Activated CD8-positive, alpha-beta T cell treated with anti-CD3 and anti-CD28 coated beads, Interleukin-2, amount 10 ng/mL, durations not matched to agents 7 days and 5 days (primary cell): ENCODE data around the gene HACD3. TPM values are rescaled to one million over a fixed set of nuclear protein-coding genes. Genes with fewer than 3 reads are reported as not detected.
"Not testable (repeated sequence)": the region's sequence is repeated elsewhere in the genome, so short reads cannot be mapped to it uniquely, and the experiment has no call there.

Experiments used
- ATAC-seq: fragments of 150-1000 bp; cut with Tn5 transposase; one replicate; pipeline ENCODE4 v1.10.0; 2021; ENCODE audit warnings: moderate library complexity
- CTCF ChIA-PET: fragments of 350-600 bp; sonication (Branson Sonifier 250); formaldehyde crosslinking; loops from one replicate; lab custom pipeline; 2021; ENCODE audit warnings: antibody characterized with exemption; lab: Charles Lee
- POLR2A ChIA-PET: fragments of 350-600 bp; sonication (Branson Sonifier 250); formaldehyde crosslinking; loops from one replicate; lab custom pipeline; 2021; ENCODE audit warnings: antibody characterized with exemption; lab: Charles Lee
- DNase-seq: peaks from one replicate; pipeline ENCODE4 v3.0.0-alpha.2; 2020
- H3K27ac Mint-ChIP-seq: one replicate; pipeline ENCODE4 v1.8.0; 2021; ENCODE audit warnings: mild to moderate bottlenecking, mixed read lengths
- H3K27me3 Mint-ChIP-seq: one replicate; pipeline ENCODE4 v1.8.0; 2021; ENCODE audit warnings: low read depth, mixed read lengths
- H3K36me3 Mint-ChIP-seq: one replicate; pipeline ENCODE4 v1.8.0; 2021; ENCODE audit warnings: low read depth, mixed read lengths
- H3K4me1 Mint-ChIP-seq: one replicate; pipeline ENCODE4 v1.8.0; 2021; ENCODE audit warnings: low read depth, mixed read lengths
- H3K4me3 Mint-ChIP-seq: one replicate; pipeline ENCODE4 v1.8.0; 2021; ENCODE audit warnings: mild to moderate bottlenecking, mixed read lengths
- H3K9me3 Mint-ChIP-seq: one replicate; pipeline ENCODE4 v1.8.0; 2022; ENCODE audit warnings: mixed read lengths; ENCODE audit not compliant: insufficient read depth
- total RNA-seq, 2 experiments: library from RNA; stranded (reverse); gene quantifications; one replicate each; pipeline ENCODE4 v1.2.3, GENCODE V29; 2021

The HACD3 gene
- total RNA-seq, 2 experiments from 2014 or later, result 34.8 to 36.5 TPM

DNA sequence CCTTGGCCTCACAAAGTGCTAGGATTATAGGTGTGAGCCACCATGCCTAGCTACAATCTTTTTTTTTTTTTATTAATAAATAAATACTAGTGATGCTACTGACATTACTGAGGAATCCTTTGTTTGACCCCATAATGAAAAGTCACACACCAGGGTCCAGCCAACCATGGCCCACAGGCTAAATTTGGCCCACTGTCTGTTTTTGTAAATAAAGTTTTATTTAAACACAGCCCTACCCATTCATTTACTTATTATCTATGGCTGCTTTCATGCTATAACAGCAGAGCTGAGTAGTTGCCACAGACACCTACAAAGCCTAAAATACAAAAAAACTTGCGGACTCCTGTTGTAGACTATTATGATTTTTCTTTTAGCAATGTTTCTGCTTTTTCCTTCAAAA lies 73.3 kb downstream of the HACD3 start:
- Mint-ChIP-seq H3K27ac (no peak overlapping the region), H3K9me3 (no peaks in the 10 kb centered on the region), H3K27me3 (no peaks in the 10 kb centered on the region), H3K4me3 (no peak overlapping the region), H3K36me3 (peaks cover 19% of the 10 kb centered on the region), H3K4me1 (peaks cover 9% of the 10 kb centered on the region)
- DNase-seq (no peak), ATAC-seq (no peak)
- ChIA-PET CTCF (interaction anchor here (1.4 kb wide), 1 partner anchor 97 kb away, joined by 3 read pairs; no protein-coding TSS in a partner anchor), POLR2A (no interaction called here)

DNA sequence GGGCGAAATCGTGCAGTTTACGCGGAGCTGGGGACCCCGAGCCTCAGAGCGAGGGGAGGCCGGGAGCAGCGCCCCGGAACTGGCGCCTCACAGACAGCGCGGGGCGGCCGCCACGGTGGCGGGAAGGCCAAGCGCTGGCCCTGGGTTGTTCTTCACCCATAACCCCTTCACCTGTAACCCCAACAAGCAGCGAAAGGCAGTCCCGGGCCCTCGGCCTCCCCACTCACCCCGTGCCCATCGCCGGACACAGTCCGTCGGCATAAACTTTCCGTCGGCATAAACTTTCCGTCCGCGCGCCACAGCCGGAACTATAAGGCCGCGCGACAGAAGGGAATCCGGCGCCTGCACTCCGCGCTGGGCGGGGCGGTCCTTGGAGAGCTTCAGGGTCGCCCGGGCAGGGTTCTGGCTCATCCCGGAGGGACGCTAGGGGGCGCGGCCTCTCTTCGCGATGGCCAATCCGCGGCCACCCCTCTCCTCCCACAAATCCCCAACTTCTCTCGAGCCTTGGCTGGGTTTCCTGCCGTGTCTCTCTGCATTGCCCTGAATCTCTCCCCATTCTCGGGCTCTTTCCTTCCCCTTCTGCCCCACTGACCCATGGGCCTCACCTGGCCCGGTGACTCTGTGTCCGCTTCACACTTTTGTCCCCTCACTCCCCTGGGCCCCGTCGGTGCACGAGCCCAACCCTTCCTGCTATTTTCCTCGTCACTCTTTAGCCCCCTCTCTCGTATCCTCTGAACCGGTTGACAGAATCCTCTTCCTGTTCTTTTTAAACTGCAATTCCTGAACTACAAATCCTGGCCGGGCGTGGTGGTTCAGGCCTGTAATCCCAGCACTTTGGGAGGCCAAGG lies 80.8 kb downstream of the HACD3 start, which contains the start of gene INTS14:
Gene INTS14, minus strand, starts transcription at position 261 of the 848 bp plus-strand sequence. CDS start 3,751 bp downstream, outside the sequence.
- H3K9me3 Mint-ChIP-seq, result no peaks in the 10 kb centered on the region
- H3K36me3 Mint-ChIP-seq, result peaks cover 6% of the 10 kb centered on the region
- no peaks in the 10 kb centered on the region for H3K27me3 Mint-ChIP-seq
- H3K27ac Mint-ChIP-seq, result peak within 1 kb of the TSS; percentile 94
- ATAC-seq, result peak; percentile 99
- DNase-seq, result peak; percentile 94
- peaks cover 36% of the 10 kb centered on the region for H3K4me1 Mint-ChIP-seq
- ChIA-PET POLR2A (interaction anchor here (0.6 to 1.9 kb wide), 14 partner anchors 12 to 1460 kb away, joined by 3 to 8 read pairs (median 4); partner anchors contain the start of genes HACD3 and RAB11A), CTCF (interaction anchor here (0.6 to 2.5 kb wide), 15 partner anchors 16 to 259 kb away, joined by 3 to 11 read pairs (median 4); partner anchors contain the start of gene RAB11A)
- peak within 1 kb of the TSS; percentile 88 for H3K4me3 Mint-ChIP-seq

DNA sequence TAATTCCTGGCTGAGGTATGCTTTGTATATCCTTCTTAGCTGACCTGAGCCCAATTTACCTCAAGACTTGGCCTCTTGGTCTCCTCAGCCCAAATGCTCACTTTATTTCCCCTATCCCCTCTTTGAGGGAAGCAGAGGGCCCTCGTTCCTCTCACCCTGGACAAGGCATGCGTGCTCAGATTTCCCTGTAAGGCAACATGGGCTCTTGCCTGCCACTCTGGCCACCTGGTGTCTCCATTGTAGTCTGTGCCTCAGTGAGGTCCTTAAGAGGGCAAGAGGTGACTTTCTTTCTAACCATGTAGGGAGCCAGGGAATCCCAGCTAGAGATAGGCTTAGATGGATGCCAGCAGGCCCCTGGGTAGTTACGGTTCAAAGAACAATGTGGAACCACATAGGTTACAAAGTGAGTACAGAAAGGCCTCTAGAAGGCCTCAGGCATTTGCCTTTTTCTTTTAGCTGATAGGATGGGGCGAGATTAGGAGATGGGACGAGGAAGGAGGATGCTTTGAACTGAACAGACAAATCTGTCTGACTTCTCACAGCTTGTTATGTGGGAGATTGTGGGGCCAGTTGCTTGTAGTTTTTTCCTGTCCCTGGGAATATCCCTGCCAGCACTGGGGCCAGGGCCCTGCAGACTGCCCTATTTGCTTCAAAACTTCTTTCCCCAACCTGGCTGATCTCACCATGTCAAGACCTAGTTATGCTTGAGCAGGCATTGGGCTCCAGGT lies 81.8 kb downstream of the HACD3 start:
- ATAC-seq (no peak), DNase-seq (no peak)
- peaks cover 36% of the 10 kb centered on the region for H3K4me1 Mint-ChIP-seq
- POLR2A ChIA-PET, result interaction anchor here (1.2 to 1.9 kb wide), 4 partner anchors 25 to 618 kb away, joined by 3 to 8 read pairs (median 6); partner anchors contain the start of gene RAB11A
- CTCF ChIA-PET, result interaction anchor here (0.7 to 2.5 kb wide), 6 partner anchors 15 to 244 kb away, joined by 3 to 11 read pairs (median 4); no protein-coding TSS in a partner anchor
- H3K36me3 Mint-ChIP-seq, result peaks cover 5% of the 10 kb centered on the region
- peak overlapping the region; percentile 88 for H3K4me3 Mint-ChIP-seq
- no peaks in the 10 kb centered on the region for H3K9me3 Mint-ChIP-seq
- H3K27ac Mint-ChIP-seq, result peak overlapping the region; percentile 94
- no peaks in the 10 kb centered on the region for H3K27me3 Mint-ChIP-seq

DNA sequence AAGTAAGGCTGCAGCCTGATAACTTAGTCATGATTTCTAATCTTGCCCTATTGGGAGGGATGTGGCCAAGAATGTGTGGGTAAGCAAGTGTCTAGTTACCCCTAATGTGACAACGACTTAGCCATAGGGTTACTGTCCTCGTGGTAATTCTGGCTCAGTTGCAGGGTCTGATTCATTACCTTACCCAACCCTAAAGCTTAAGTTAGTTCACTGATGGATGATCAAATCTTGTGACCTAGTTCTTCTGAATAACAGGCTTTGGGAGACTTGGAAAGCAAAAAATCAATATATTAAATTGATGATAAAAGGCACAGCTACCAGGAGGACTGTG lies 82.3 kb downstream of the HACD3 start:
- ATAC-seq (no peak), DNase-seq (no peak)
- no peak overlapping the region for H3K27ac Mint-ChIP-seq
- H3K27me3 Mint-ChIP-seq, result no peaks in the 10 kb centered on the region
- ChIA-PET POLR2A (no interaction called here), CTCF (interaction anchor here (0.7 to 2.5 kb wide), 4 partner anchors 17 to 244 kb away, joined by 3 to 11 read pairs (median 4); no protein-coding TSS in a partner anchor)
- H3K9me3 Mint-ChIP-seq, result no peaks in the 10 kb centered on the region
- no peak overlapping the region for H3K4me3 Mint-ChIP-seq
- H3K4me1 Mint-ChIP-seq, result peaks cover 36% of the 10 kb centered on the region
- peaks cover 2% of the 10 kb centered on the region for H3K36me3 Mint-ChIP-seq

DNA sequence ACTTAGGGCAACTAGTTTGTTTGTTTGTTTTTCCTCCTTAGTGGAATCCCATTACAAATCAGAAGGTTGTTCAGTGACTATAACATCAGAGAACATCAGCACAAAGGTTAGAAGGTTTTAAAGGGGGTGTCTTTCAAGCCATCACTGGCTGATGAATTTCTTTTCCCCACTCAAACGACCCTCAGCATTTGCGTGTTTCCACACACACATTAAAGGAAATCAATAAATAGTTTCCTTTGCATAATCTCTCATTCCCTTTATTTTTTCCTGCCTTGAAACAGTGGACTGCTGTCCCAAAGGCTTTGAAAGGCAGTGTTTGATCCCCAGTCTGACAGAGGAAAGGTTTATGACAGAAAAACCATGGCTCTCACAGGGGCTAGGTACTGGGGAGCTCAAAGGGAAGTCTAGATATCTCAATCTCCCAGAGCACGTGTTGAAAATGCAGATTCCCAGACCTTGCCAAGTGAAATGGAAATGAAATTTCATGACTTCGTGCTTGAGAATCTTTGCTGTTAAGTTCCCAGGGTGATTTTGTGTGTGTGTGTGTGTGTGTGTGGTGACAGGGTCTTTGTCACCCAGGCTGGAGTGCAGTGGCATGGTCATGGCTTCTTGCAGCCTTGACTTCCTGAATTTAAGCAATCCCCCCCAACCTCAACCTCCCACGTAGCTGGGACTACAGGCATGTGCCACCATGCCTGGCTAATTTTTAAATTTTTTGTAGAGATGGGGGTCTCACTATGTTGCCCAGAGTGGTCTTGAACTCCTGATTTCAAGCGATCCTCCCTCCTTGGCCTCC lies 82.9 kb downstream of the HACD3 start:
- no peaks in the 10 kb centered on the region for H3K27me3 Mint-ChIP-seq
- DNase-seq (no peak), ATAC-seq (no peak)
- ChIA-PET CTCF (interaction anchor here (1.1 kb wide), 1 partner anchor 243 kb away, joined by 3 read pairs; no protein-coding TSS in a partner anchor), POLR2A (no interaction called here)
- H3K9me3 Mint-ChIP-seq, result no peaks in the 10 kb centered on the region
- no peak overlapping the region for H3K4me3 Mint-ChIP-seq
- H3K36me3 Mint-ChIP-seq, result peaks cover 2% of the 10 kb centered on the region
- H3K27ac Mint-ChIP-seq, result no peak overlapping the region
- peaks cover 33% of the 10 kb centered on the region for H3K4me1 Mint-ChIP-seq

DNA sequence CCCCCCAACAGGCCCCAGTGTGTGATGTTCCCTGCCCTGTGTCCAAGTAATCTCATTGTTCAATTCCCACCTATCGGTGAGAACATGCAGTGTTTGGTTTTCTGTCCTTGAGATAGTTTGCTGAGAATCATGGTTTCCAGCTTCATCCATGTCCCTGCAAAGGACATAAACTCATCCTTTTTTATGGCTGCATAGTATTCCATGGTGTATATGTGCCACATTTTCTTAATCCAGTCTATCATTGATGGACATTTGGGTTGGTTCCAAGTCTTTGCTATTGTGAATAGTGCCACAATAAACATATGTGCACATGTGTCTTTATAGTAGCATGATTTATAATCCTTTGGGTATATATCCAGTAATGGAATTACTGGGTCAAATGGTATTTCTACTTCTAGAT lies 85.6 kb downstream of the HACD3 start:
- CTCF ChIA-PET, H3K9me3 Mint-ChIP-seq, DNase-seq, POLR2A ChIA-PET, H3K4me3 Mint-ChIP-seq, H3K36me3 Mint-ChIP-seq, H3K27ac Mint-ChIP-seq, ATAC-seq, H3K27me3 Mint-ChIP-seq: not testable (repeated sequence)
- peaks cover 18% of the 10 kb centered on the region for H3K4me1 Mint-ChIP-seq

DNA sequence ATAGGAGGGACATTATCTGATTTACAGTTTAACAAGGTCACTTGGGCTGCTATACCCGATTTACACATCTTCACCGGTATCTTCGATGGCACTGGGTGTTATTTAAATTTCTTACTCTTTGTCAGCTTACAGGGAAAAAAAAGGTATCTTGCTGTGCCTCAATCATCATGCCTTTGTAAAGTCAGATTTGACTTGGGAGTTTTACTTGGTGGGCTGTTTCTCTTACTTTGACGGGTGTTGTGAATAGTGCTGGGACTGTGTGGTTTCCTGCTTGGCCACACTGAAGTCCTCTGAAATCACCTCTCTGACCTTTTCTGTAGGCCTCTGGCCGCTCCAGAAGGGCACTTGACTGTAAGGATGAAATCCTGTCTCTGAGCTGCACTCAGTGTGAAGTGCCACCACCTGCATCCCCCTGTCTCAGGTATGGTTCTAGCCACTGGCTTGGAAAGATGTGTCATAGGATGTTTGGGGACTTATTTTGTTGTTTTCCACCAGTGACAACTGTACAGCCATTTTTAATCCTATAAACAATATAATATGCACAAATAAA lies 88.4 kb downstream of the HACD3 start:
- no peaks in the 10 kb centered on the region for H3K9me3 Mint-ChIP-seq
- H3K4me3 Mint-ChIP-seq, result no peak overlapping the region
- no peak overlapping the region for H3K27ac Mint-ChIP-seq
- no peak for DNase-seq
- no peak for ATAC-seq
- H3K27me3 Mint-ChIP-seq, result no peaks in the 10 kb centered on the region
- no peaks in the 10 kb centered on the region for H3K36me3 Mint-ChIP-seq
- H3K4me1 Mint-ChIP-seq, result no peaks in the 10 kb centered on the region
- ChIA-PET CTCF (interaction anchor here (0.6 kb wide), 1 partner anchor 367 kb away, joined by 3 read pairs; no protein-coding TSS in a partner anchor), POLR2A (no interaction called here)

DNA sequence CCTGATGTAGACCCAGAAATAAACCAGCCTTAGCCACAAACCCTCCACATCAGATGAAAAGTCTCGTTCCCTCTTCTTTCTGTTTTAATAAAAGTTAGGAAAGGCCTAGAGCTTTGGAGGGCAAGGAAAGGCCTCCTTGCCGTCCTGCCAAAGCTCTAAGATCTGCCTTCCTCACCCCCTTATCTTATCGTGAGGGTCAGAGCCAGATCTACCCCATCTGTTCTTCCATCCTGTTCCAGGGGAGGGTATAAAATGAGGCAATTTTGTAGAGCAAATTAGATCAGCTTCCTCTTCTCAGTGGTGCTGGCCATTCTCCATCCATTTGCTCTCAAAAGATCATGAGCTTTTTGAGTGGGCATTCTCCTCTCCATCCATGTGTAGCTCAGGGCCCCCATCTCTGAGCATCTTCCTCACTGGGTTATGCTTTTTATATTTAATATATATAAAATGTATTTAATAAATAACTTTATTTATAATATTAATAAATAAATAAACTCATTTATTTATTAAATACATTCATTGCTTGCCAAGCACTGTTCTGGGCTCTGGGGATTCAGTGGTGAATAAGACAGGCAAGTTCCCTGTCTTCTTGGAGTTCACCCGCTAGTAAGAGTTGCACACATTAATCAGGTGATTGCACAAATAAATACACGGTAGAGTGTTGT lies 89.5 kb downstream of the HACD3 start:
- no peak for ATAC-seq
- no peaks in the 10 kb centered on the region for H3K36me3 Mint-ChIP-seq
- ChIA-PET POLR2A (no interaction called here), CTCF (no interaction called here)
- H3K27me3 Mint-ChIP-seq, result no peaks in the 10 kb centered on the region
- no peak overlapping the region for H3K4me3 Mint-ChIP-seq
- DNase-seq, result no peak
- no peak overlapping the region for H3K27ac Mint-ChIP-seq
- H3K9me3 Mint-ChIP-seq, result no peaks in the 10 kb centered on the region
- H3K4me1 Mint-ChIP-seq, result no peaks in the 10 kb centered on the region

DNA sequence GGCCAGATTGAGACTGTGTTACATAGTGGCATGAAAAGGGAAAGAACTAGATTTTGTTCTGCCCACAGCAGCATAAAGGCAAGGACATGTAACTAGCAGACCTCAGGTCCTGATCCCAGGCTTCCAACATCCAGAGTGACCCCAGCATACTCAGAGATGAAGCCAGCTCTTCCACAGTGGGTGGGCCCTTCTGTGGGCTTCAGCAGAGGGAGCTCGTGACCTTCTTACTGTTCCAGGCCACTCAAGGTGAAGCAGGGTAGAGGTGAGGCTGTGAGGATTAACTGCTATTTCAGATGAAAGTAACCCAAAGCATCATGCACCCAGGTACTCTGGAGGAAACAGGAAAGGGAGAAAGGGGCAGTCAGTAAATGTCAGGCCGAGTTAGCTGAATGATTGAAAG lies 90.6 kb downstream of the HACD3 start:
- Mint-ChIP-seq H3K4me3 (no peak overlapping the region), H3K36me3 (no peaks in the 10 kb centered on the region), H3K27ac (no peak overlapping the region), H3K4me1 (no peaks in the 10 kb centered on the region), H3K27me3 (no peaks in the 10 kb centered on the region), H3K9me3 (no peaks in the 10 kb centered on the region)
- ATAC-seq (no peak), DNase-seq (no peak)
- ChIA-PET POLR2A (no interaction called here), CTCF (interaction anchor here (1.1 to 2.0 kb wide), 2 partner anchors 11 to 17 kb away, joined by 3 to 4 read pairs; no protein-coding TSS in a partner anchor)

DNA sequence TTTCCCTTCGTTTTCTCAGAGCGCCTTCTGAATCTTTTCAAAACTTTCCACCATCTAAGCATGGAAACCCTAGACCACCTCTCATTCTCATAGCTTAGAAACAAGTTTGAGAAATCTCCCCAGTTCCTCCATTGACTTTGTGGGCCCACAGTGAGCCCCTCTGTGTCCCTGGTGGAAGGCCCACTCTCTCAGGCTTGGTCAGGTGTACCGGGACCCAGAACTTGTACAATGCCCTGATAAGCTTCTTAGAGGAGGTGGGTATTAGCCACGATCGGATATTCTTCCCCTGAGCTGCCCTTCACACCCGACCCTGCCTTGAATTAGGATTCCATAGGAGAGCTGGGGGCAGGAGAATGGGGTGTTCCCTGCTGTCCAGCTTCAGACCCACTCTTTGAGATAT lies 91.4 kb downstream of the HACD3 start, which contains the start of gene SLC24A1:
Gene SLC24A1, plus strand, starts transcription at position 301 of the 400 bp plus-strand sequence. CDS start 2,143 bp downstream, outside the sequence.
- Mint-ChIP-seq H3K4me1 (no peaks in the 10 kb centered on the region), H3K36me3 (no peaks in the 10 kb centered on the region), H3K4me3 (no peak within 1 kb of the TSS), H3K27me3 (no peaks in the 10 kb centered on the region), H3K9me3 (no peaks in the 10 kb centered on the region), H3K27ac (no peak within 1 kb of the TSS)
- DNase-seq, result no peak
- CTCF ChIA-PET, result interaction anchor here (1.1 to 2.0 kb wide), 3 partner anchors 11 to 235 kb away, joined by 3 to 4 read pairs (median 4); no protein-coding TSS in a partner anchor
- no peak for ATAC-seq
- POLR2A ChIA-PET, result no interaction called here
